ENCODE measurements around the gene PIGR.

The PIGR gene

GRCh38 chr1:206971029-206971655 lies 24.9 kb upstream of the PIGR start:
- Histone ChIP-seq H3K27ac (no peak overlapping the region), H3K4me1 (no peaks in the 10 kb centered on the region), H3K9me3 (no peaks in the 10 kb centered on the region), H3K36me3 (no peaks in the 10 kb centered on the region), H3K4me3 (no peak overlapping the region), H3K27me3 (peaks cover 0 to 23% of the 10 kb centered on the region in 2 donors)
- intact Hi-C loops (cut with DNase I; ENCODE audit: low total_unique reads) = no loop called here
- no peak for TF ChIP-seq CTCF (IDR thresholded peaks at IDR 0.05)
- no peak for DNase-seq

GRCh38 chr1:206970446-206970845 lies 24.2 kb upstream of the PIGR start, which contains the start of gene FCAMR:
Gene FCAMR, minus strand, starts transcription at chr1:206970460. Its CDS starts 335 bp downstream, at chr1:206970125.
- no peak for DNase-seq
- peaks cover 0 to 23% of the 10 kb centered on the region in 2 donors for H3K27me3 ChIP-seq
- no peak within 1 kb of the TSS for H3K4me3 ChIP-seq
- TF ChIP-seq CTCF (IDR thresholded peaks at IDR 0.05) = no peak
- no peaks in the 10 kb centered on the region for H3K36me3 ChIP-seq
- no peaks in the 10 kb centered on the region for H3K9me3 ChIP-seq
- intact Hi-C loops (cut with DNase I; ENCODE audit: low total_unique reads) = no loop called here
- H3K27ac ChIP-seq = no peak within 1 kb of the TSS
- H3K4me1 ChIP-seq = no peaks in the 10 kb centered on the region

GRCh38 chr1:206969090-206969489 lies 22.8 kb upstream of the PIGR start:
- intact Hi-C loops (cut with DNase I; ENCODE audit: low total_unique reads) = no loop called here
- no peak overlapping the region for H3K27ac ChIP-seq
- H3K4me3 ChIP-seq = no peak overlapping the region
- TF ChIP-seq CTCF (IDR thresholded peaks at IDR 0.05) = no peak
- DNase-seq = no peak
- peaks cover 0 to 23% of the 10 kb centered on the region in 2 donors for H3K27me3 ChIP-seq
- no peaks in the 10 kb centered on the region for H3K9me3 ChIP-seq
- no peaks in the 10 kb centered on the region for H3K4me1 ChIP-seq
- H3K36me3 ChIP-seq = no peaks in the 10 kb centered on the region

- no peak for TF ChIP-seq CTCF (IDR thresholded peaks at IDR 0.05)
- H3K27ac ChIP-seq = no peak overlapping the region
- H3K9me3 ChIP-seq = no peaks in the 10 kb centered on the region
- intact Hi-C loops (cut with DNase I; ENCODE audit: low total_unique reads) = no loop called here
- no peaks in the 10 kb centered on the region for H3K4me1 ChIP-seq
- no peak for DNase-seq
- no peaks in the 10 kb centered on the region for H3K36me3 ChIP-seq
- no peak overlapping the region for H3K4me3 ChIP-seq
- peaks cover 0 to 23% of the 10 kb centered on the region in 2 donors for H3K27me3 ChIP-seq
Observed at GRCh38 chr1:206967096-206967849, 21.0 kb upstream of the PIGR start.

GRCh38 chr1:206965781-206966180 lies 19.5 kb upstream of the PIGR start:
- Histone ChIP-seq H3K27me3 (peaks cover 0 to 17% of the 10 kb centered on the region in 2 donors), H3K4me3 (no peak overlapping the region), H3K4me1 (no peaks in the 10 kb centered on the region), H3K36me3 (no peaks in the 10 kb centered on the region), H3K9me3 (no peaks in the 10 kb centered on the region), H3K27ac (no peak overlapping the region)
- no peak for TF ChIP-seq CTCF (IDR thresholded peaks at IDR 0.05)
- intact Hi-C loops (cut with DNase I; ENCODE audit: low total_unique reads) = no loop called here
- no peak for DNase-seq

All from tibial artery (tissue), 4 donors.